OCI-LY7 (cell line): ENCODE data around the gene BICDL1. TPM values are rescaled to one million over a fixed set of nuclear protein-coding genes. Genes with fewer than 3 reads are reported as not detected.

Experiments
- BruUV-seq: library from RNA; stranded (reverse); fragments of 400-500 nt; replicated peaks from 2 replicates; lab custom pipeline; 2021; lab: Mats Ljungman, UMichigan
- CTCF ChIA-PET: fragments of 300-600 bp; sonication (Branson Sonifier 250); formaldehyde crosslinking; loops from one replicate; lab custom pipeline; 2022; ENCODE audit warnings: antibody characterized with exemption; ENCODE audit not compliant: unreplicated experiment; lab: Charles Lee
- POLR2A ChIA-PET: fragments of 300-600 bp; sonication (Branson Sonifier 250); formaldehyde crosslinking; loops from one replicate; lab custom pipeline; 2022; ENCODE audit warnings: antibody characterized with exemption; lab: Charles Lee
- DNase-seq: peaks from one replicate; pipeline ENCODE4 v3.0.0-alpha.2; 2015; ENCODE audit warnings: low spot score
- H2AFZ ChIP-seq: fragments of 200-600 bp; sonication (generic), shearing (Covaris generic); 2 replicates; pipeline ENCODE4 v1.6.1; 2014; ENCODE audit warnings: mild to moderate bottlenecking, antibody characterized with exemption, low read length, moderate library complexity
- H3K27ac ChIP-seq: fragments of 200-600 bp; sonication (generic); 2 replicates; pipeline ENCODE4 v1.5.1; 2014; ENCODE audit warnings: mixed run types, low read depth, mild to moderate bottlenecking, moderate library complexity, low read length, inconsistent platforms; ENCODE audit not compliant: poor library complexity, severe bottlenecking
- H3K36me3 ChIP-seq: fragments of 200-600 bp; sonication (generic); 2 replicates; pipeline ENCODE4 v1.6.1; 2014; ENCODE audit warnings: mild to moderate bottlenecking, antibody characterized with exemption, low read length, moderate library complexity, mixed read lengths; ENCODE audit not compliant: insufficient read depth
- H3K4me1 ChIP-seq: fragments of 200-600 bp; sonication (generic); 2 replicates; pipeline ENCODE4 v1.5.1; 2014; ENCODE audit warnings: mild to moderate bottlenecking, low read length; ENCODE audit not compliant: insufficient read depth, poor library complexity, severe bottlenecking
- H3K4me2 ChIP-seq: fragments of 200-600 bp; sonication (generic); 2 replicates; pipeline ENCODE4 v1.6.1; 2014; ENCODE audit warnings: mild to moderate bottlenecking, low read length
- H3K4me3 ChIP-seq: fragments of 200-600 bp; sonication (generic); 2 replicates; pipeline ENCODE4 v1.5.1; 2014; ENCODE audit warnings: mild to moderate bottlenecking, low read depth, low read length; ENCODE audit not compliant: poor library complexity, severe bottlenecking
- H3K79me2 ChIP-seq: fragments of 200-600 bp; sonication (generic); 2 replicates; pipeline ENCODE4 v1.6.1; 2016; ENCODE audit warnings: low read depth, mild to moderate bottlenecking, low read length, moderate library complexity, mixed read lengths; ENCODE audit not compliant: insufficient read depth
- H3K9me2 ChIP-seq: fragments of 200-600 bp; sonication (generic); 2 replicates; pipeline ENCODE4 v1.6.1; 2016; ENCODE audit warnings: mild to moderate bottlenecking, low read length, mixed read lengths; ENCODE audit not compliant: insufficient read depth
- H3K9me3 ChIP-seq: fragments of 200-600 bp; sonication (generic); 2 replicates; pipeline ENCODE4 v1.6.1; 2014; ENCODE audit warnings: mild to moderate bottlenecking, mixed run types, low read length, mixed read lengths
- H4K20me1 ChIP-seq: fragments of 200-600 bp; sonication (generic); 2 replicates; pipeline ENCODE4 v1.6.1; 2014; ENCODE audit warnings: mild to moderate bottlenecking, antibody characterized with exemption, low read length, moderate library complexity, mixed read lengths; ENCODE audit not compliant: insufficient read depth
- EZH2phosphoT487 ChIP-seq: fragments of 200-600 bp; sonication (generic); IDR thresholded peaks from 2 replicates; pipeline ENCODE4 v1.6.1; 2018; ENCODE audit warnings: low read depth, borderline replicate concordance, mild to moderate bottlenecking, mixed run types, antibody characterized with exemption, low read length, moderate library complexity, mixed read lengths
- intact Hi-C: fragments of 100-400 bp; cut with micrococcal nuclease; formaldehyde crosslinking; loops from one replicate; pipeline ENCODE4 v1.10.0; 2022; ENCODE audit not compliant: unreplicated experiment
- total RNA-seq, 2 experiments: library from RNA; depleted of rRNA in 1 of 2; stranded (reverse); fragments of >200 nt in 1 of 2; shearing (Covaris generic) in 1 of 2; gene quantifications; 2 replicates each; pipeline ENCODE4 v1.2.3, GENCODE V29; 2014 to 2022
- TF ChIP-seq, protein P1 (sequence below): fragments of 200-600 bp; sonication (generic); conservative IDR thresholded peaks from 2 replicates; pipeline ENCODE4 v1.5.1; 2014; ENCODE audit warnings: mild to moderate bottlenecking, antibody characterized with exemption, low read length, moderate library complexity, mixed read lengths

BICDL1 gene
- total RNA-seq, 2 experiments from 2014 or later, result 6.5 to 22.6 TPM

DNA sequence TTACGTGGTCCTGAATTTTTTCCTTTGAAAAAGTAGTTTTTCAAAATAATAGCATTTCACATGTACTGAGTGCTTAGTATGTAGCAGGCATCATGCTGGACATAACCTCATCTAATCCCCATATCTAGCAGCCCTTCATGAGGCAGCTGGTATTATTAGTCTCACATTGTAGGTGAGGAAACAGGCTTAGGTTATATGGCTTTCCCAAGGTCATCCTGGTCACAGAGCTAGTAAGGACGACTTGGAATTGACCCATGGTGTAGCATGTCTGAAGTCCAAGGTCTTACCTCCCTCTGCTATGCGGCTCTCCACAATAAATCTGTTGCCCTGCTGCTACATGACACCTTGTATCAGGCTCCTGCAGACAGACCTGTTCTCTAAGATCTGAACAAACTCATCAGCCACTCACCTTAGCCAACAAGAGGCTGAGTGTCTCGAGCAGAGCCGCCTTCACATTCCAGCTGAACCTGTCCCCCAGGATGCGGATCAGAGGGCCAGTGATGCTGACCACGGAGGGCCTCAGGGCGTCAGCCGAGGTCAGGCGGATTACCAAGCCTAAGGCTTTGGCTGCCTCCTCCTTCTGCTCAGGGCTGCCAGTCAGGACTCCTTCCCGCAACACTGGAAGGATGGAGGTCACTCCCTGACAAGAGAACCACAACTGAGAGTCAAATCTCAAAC, 147.2 kb downstream of the BICDL1 start:
- ChIA-PET CTCF (no interaction called here), POLR2A (interaction anchor here (1.5 kb wide), 1 partner anchor 18 kb away, joined by 3 read pairs; no protein-coding TSS in a partner anchor)
- Histone ChIP-seq H3K4me1 (peaks cover 33% of the 10 kb centered on the region), H3K4me2 (no peak overlapping the region), H3K79me2 (no peaks in the 10 kb centered on the region), H2AFZ (no peak overlapping the region), H3K27ac (no peak overlapping the region), H3K9me3 (no peaks in the 10 kb centered on the region), H3K36me3 (peaks cover 96% of the 10 kb centered on the region), H3K4me3 (no peak overlapping the region), H4K20me1 (no peaks in the 10 kb centered on the region), H3K9me2 (no peaks in the 10 kb centered on the region)
- BruUV-seq, result no TSS peak
- intact Hi-C loops, result no loop called here
- DNase-seq, result no peak
- TF ChIP-seq EZH2phosphoT487, result no peak
- TF ChIP-seq, protein P1, sequence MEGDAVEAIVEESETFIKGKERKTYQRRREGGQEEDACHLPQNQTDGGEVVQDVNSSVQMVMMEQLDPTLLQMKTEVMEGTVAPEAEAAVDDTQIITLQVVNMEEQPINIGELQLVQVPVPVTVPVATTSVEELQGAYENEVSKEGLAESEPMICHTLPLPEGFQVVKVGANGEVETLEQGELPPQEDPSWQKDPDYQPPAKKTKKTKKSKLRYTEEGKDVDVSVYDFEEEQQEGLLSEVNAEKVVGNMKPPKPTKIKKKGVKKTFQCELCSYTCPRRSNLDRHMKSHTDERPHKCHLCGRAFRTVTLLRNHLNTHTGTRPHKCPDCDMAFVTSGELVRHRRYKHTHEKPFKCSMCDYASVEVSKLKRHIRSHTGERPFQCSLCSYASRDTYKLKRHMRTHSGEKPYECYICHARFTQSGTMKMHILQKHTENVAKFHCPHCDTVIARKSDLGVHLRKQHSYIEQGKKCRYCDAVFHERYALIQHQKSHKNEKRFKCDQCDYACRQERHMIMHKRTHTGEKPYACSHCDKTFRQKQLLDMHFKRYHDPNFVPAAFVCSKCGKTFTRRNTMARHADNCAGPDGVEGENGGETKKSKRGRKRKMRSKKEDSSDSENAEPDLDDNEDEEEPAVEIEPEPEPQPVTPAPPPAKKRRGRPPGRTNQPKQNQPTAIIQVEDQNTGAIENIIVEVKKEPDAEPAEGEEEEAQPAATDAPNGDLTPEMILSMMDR, result no peak

DNA sequence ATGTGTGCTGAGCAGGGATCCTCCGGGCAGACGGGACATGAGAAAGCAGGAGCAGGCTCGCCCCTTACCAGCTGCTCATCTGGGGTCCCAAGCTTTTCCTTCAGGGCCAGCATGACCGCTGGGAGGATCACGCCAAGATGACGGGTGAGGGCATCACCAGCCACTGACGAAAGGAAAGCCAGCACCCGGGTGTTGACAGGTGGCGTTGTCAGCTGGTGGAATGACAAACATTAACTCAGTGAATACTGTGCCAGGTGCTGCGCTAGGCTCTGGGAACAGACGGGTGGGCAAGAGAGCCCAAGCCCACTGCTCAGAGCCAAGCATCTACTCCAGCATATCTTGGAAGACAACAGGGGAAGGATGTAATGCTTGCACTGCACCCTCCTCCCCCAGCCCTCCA, 148.8 kb downstream of the BICDL1 start:
- Histone ChIP-seq H3K4me2 (no peak overlapping the region), H3K36me3 (peaks cover 97% of the 10 kb centered on the region), H3K79me2 (no peaks in the 10 kb centered on the region), H3K4me1 (peaks cover 21% of the 10 kb centered on the region), H4K20me1 (no peaks in the 10 kb centered on the region), H3K4me3 (no peak overlapping the region), H3K27ac (no peak overlapping the region), H3K9me2 (no peaks in the 10 kb centered on the region), H2AFZ (no peak overlapping the region), H3K9me3 (no peaks in the 10 kb centered on the region)
- intact Hi-C loops, result no loop called here
- no peak for DNase-seq
- ChIA-PET POLR2A (no interaction called here), CTCF (no interaction called here)
- BruUV-seq, result TSS peak; percentile 41
- no peak for TF ChIP-seq EZH2phosphoT487
- TF ChIP-seq, protein P1, result no peak

- H3K9me2 ChIP-seq, result no peaks in the 10 kb centered on the region
- H3K4me1 ChIP-seq, result peaks cover 16% of the 10 kb centered on the region
- no peak overlapping the region for H3K4me2 ChIP-seq
- no peak overlapping the region for H2AFZ ChIP-seq
- H3K36me3 ChIP-seq, result peaks cover 100% of the 10 kb centered on the region
- ChIA-PET CTCF (no interaction called here), POLR2A (no interaction called here)
- BruUV-seq, result no TSS peak
- no peaks in the 10 kb centered on the region for H3K9me3 ChIP-seq
- no peak overlapping the region for H3K4me3 ChIP-seq
- H3K79me2 ChIP-seq, result no peaks in the 10 kb centered on the region
- TF ChIP-seq EZH2phosphoT487, result no peak
- TF ChIP-seq, protein P1, result no peak
- intact Hi-C loops, result no loop called here
- H4K20me1 ChIP-seq, result no peaks in the 10 kb centered on the region
- no peak for DNase-seq
- H3K27ac ChIP-seq, result no peak overlapping the region
Observed at GRCh38 chr12:120138366-120138765, 149.3 kb downstream of the BICDL1 start.
